Uterus (tissue), 4 donors: ENCODE measurements around the gene RPUSD4. TPM values are rescaled to one million over a fixed set of nuclear protein-coding genes. Genes with fewer than 3 reads are reported as not detected.

ENCODE experiments used
- DNase-seq, 2 donors: peaks; one replicate each; pipeline ENCODE4 v3.0.0-alpha.2; 2019 to 2020
- H3K27ac ChIP-seq, 2 donors: fragments of 200-600 bp; sonication (generic); 1 replicate in 1 of 2; 2 replicates in 1 of 2; pipeline ENCODE4 v1.5.1; 2016 to 2018
- H3K27me3 ChIP-seq, 2 donors: fragments of 200-600 bp; sonication (generic); one replicate each; pipeline ENCODE4 v1.5.1; 2018 to 2019; ENCODE audit warnings: control low read depth in 1 of 2
- H3K36me3 ChIP-seq, 2 donors: fragments of 200-600 bp; sonication (generic); one replicate each; pipeline ENCODE4 v1.5.1; 2019; ENCODE audit warnings: control low read depth in 1 of 2
- H3K4me1 ChIP-seq, 2 donors: fragments of 200-600 bp; sonication (generic); one replicate each; pipeline ENCODE4 v1.5.1; 2018 to 2019; ENCODE audit warnings: control low read depth in 1 of 2
- H3K4me3 ChIP-seq, 2 donors: fragments of 200-600 bp; sonication (generic); 1 replicate in 1 of 2; 2 replicates in 1 of 2; pipeline ENCODE4 v1.5.1; 2018 to 2019; ENCODE audit warnings: mild to moderate bottlenecking in 1 of 2
- H3K9me3 ChIP-seq, 2 donors: fragments of 200-600 bp; sonication (generic); one replicate each; pipeline ENCODE4 v1.5.1; 2019; ENCODE audit warnings: control low read depth in 1 of 2
- CTCF ChIP-seq, 4 experiments: fragments of 200-600 bp in 2 of 4; fragments of 450-650 bp in 2 of 4; sonication (generic) in 2 of 4; IDR thresholded peaks; one replicate each; pipeline ENCODE4 v1.5.1; 2016 to 2019; ENCODE audit warnings: antibody characterized with exemption in 4 of 4, mild to moderate bottlenecking in 2 of 4, moderate library complexity in 1 of 4
- POLR2A ChIP-seq, 2 donors: fragments of 450-650 bp; IDR thresholded peaks; one replicate each; pipeline ENCODE4 v1.6.1; 2016; ENCODE audit warnings: antibody characterized with exemption in 2 of 2, mild to moderate bottlenecking in 1 of 2, moderate library complexity in 1 of 2
- intact Hi-C: fragments of 100-400 bp; cut with DNase I; formaldehyde crosslinking; loops from one replicate; pipeline ENCODE4 v1.15.1; 2023; ENCODE audit warnings: low total_unique reads
- total RNA-seq, 4 donors: library from RNA; depleted of rRNA in 3 of 4; stranded (reverse); fragments of >200 nt in 3 of 4; gene quantifications; one replicate each; pipeline versions ENCODE4 v1.1.0 to v1.2.4, GENCODE V29; 2014 to 2023
- donor health status: DM: yes; HTN: yes; CAD: no.

The RPUSD4 gene
- total RNA-seq, 4 donors from 2014 or later: 7.6 to 37.4 (median 16.4) TPM

- no peak for TF ChIP-seq CTCF (IDR thresholded peaks at IDR 0.05)
- no peak for TF ChIP-seq POLR2A (IDR thresholded peaks at IDR 0.05)
- no peaks in the 10 kb centered on the region for H3K36me3 ChIP-seq
- intact Hi-C loops: no loop called here
- H3K9me3 ChIP-seq: no peaks in the 10 kb centered on the region
- no peaks in the 10 kb centered on the region for H3K27me3 ChIP-seq
- no peaks in the 10 kb centered on the region for H3K4me1 ChIP-seq
- no peak overlapping the region for H3K4me3 ChIP-seq
- H3K27ac ChIP-seq: no peak overlapping the region
- DNase-seq: no peak
These were observed 43.4 kb upstream of the RPUSD4 start for GRCh38 chr11:126254819-126255218.

GRCh38 chr11:126253265-126253664 lies 41.8 kb upstream of the RPUSD4 start:
- Histone ChIP-seq H3K4me3 (no peak overlapping the region), H3K9me3 (no peaks in the 10 kb centered on the region), H3K27me3 (no peaks in the 10 kb centered on the region), H3K36me3 (no peaks in the 10 kb centered on the region), H3K27ac (no peak overlapping the region), H3K4me1 (no peaks in the 10 kb centered on the region)
- no peak for TF ChIP-seq CTCF (IDR thresholded peaks at IDR 0.05)
- TF ChIP-seq POLR2A (IDR thresholded peaks at IDR 0.05): no peak
- intact Hi-C loops: no loop called here
- no peak for DNase-seq

- H3K4me1 ChIP-seq: no peaks in the 10 kb centered on the region
- intact Hi-C loops: no loop called here
- DNase-seq: no peak
- no peaks in the 10 kb centered on the region for H3K27me3 ChIP-seq
- no peak for TF ChIP-seq CTCF (IDR thresholded peaks at IDR 0.05)
- no peak for TF ChIP-seq POLR2A (IDR thresholded peaks at IDR 0.05)
- H3K4me3 ChIP-seq: no peak overlapping the region
- H3K9me3 ChIP-seq: no peaks in the 10 kb centered on the region
- H3K36me3 ChIP-seq: no peaks in the 10 kb centered on the region
- no peak overlapping the region for H3K27ac ChIP-seq
These were observed 35.2 kb upstream of the RPUSD4 start for GRCh38 chr11:126246636-126247035.

GRCh38 chr11:126233391-126233790 lies 21.9 kb upstream of the RPUSD4 start:
- DNase-seq: no peak
- Histone ChIP-seq H3K27ac (no peak overlapping the region), H3K4me1 (no peaks in the 10 kb centered on the region), H3K36me3 (no peaks in the 10 kb centered on the region), H3K27me3 (no peaks in the 10 kb centered on the region), H3K4me3 (no peak overlapping the region), H3K9me3 (no peaks in the 10 kb centered on the region)
- no peak for TF ChIP-seq CTCF (IDR thresholded peaks at IDR 0.05)
- no peak for TF ChIP-seq POLR2A (IDR thresholded peaks at IDR 0.05)
- intact Hi-C loops: no loop called here

GRCh38 chr11:126232683-126233082 lies 21.2 kb upstream of the RPUSD4 start:
- H3K27ac ChIP-seq: no peak overlapping the region
- H3K27me3 ChIP-seq: no peaks in the 10 kb centered on the region
- TF ChIP-seq CTCF (IDR thresholded peaks at IDR 0.05) (no peak), POLR2A (IDR thresholded peaks at IDR 0.05) (no peak)
- no peak overlapping the region for H3K4me3 ChIP-seq
- no peaks in the 10 kb centered on the region for H3K4me1 ChIP-seq
- intact Hi-C loops: no loop called here
- H3K36me3 ChIP-seq: no peaks in the 10 kb centered on the region
- H3K9me3 ChIP-seq: no peaks in the 10 kb centered on the region
- DNase-seq: no peak
